GF-D8 (cell line): Measurements from ENCODE around the gene PRDM11.

Experiments used
- DNase-seq: peaks from one replicate; lab custom pipeline; 2025; lab: John Stamatoyannopoulos, UW

Gene PRDM11

GRCh38 chr11:45157247-45158209, 11.1 kb downstream of the PRDM11 start:
- DNase-seq = no peak

- DNase-seq = no peak
These were observed 11.8 kb downstream of the PRDM11 start for GRCh38 chr11:45158210-45158731.

- DNase-seq = no peak
These were observed 12.6 kb downstream of the PRDM11 start for GRCh38 chr11:45158891-45159605.

GRCh38 chr11:45159781-45160365, 13.4 kb downstream of the PRDM11 start:
- no peak for DNase-seq

GRCh38 chr11:45161252-45162063, 15.0 kb downstream of the PRDM11 start:
- no peak for DNase-seq

- no peak for DNase-seq
These were observed 15.6 kb downstream of the PRDM11 start for GRCh38 chr11:45162064-45162375.

GRCh38 chr11:45162916-45163879, 16.8 kb downstream of the PRDM11 start:
- DNase-seq = no peak

GRCh38 chr11:45163956-45164575, 17.6 kb downstream of the PRDM11 start:
- no peak for DNase-seq

- no peak for DNase-seq
These were observed 18.9 kb downstream of the PRDM11 start for GRCh38 chr11:45165386-45165785.

GRCh38 chr11:45165806-45166603, 19.6 kb downstream of the PRDM11 start:
- DNase-seq = no peak

GRCh38 chr11:45166604-45166897, 20.1 kb downstream of the PRDM11 start:
- DNase-seq = no peak

GRCh38 chr11:45167283-45167682, 20.8 kb downstream of the PRDM11 start:
- no peak for DNase-seq

- no peak for DNase-seq
These were observed 22.1 kb downstream of the PRDM11 start for GRCh38 chr11:45168366-45169130.

- no peak for DNase-seq
These were observed 23.1 kb downstream of the PRDM11 start for GRCh38 chr11:45169310-45170072.

- no peak for DNase-seq
These were observed 24.0 kb downstream of the PRDM11 start for GRCh38 chr11:45170484-45170883.

- no peak for DNase-seq
These were observed 25.1 kb downstream of the PRDM11 start for GRCh38 chr11:45171550-45171949.

GRCh38 chr11:45173064-45173463, 26.6 kb downstream of the PRDM11 start:
- DNase-seq = no peak
